SK-N-SH (cell line): ENCODE results near the gene CNPPD1.

Source experiments
- CTCF ChIP-seq: fragments of 200-600 bp; sonication (generic); IDR thresholded peaks from 2 replicates; pipeline ENCODE4 v1.6.1; 2017; ENCODE audit warnings: antibody characterized with exemption, mild to moderate bottlenecking, moderate library complexity
- EP300 ChIP-seq, 2 experiments: IDR thresholded peaks; 2 replicates each; pipeline versions ENCODE4 v1.4.0 to v1.6.1; 2012; ENCODE audit warnings: borderline replicate concordance in 1 of 2, low read depth in 1 of 2, low read length in 1 of 2
- FOXJ3 ChIP-seq: sonication (generic); formaldehyde crosslinking; IDR thresholded peaks from 2 replicates; pipeline ENCODE4 v1.5.1; 2020; ENCODE audit warnings: mild to moderate bottlenecking, missing genetic modification reagents
- SIN3A ChIP-seq: IDR thresholded peaks from 2 replicates; pipeline ENCODE4 v1.6.1; 2012; ENCODE audit warnings: low read depth, mild to moderate bottlenecking, low read length, moderate library complexity, borderline replicate concordance
- SMC3 ChIP-seq: IDR thresholded peaks from 2 replicates; pipeline ENCODE4 v1.6.1; 2012; ENCODE audit warnings: low read depth, low read length, improper control_type of control experiment
- TF ChIP-seq, protein P1 (sequence below): fragments of 150-350 bp; IDR thresholded peaks from 2 replicates; pipeline ENCODE4 v1.6.1; 2017; ENCODE audit warnings: antibody characterized with exemption, low read length, low read depth, borderline replicate concordance

DNA sequence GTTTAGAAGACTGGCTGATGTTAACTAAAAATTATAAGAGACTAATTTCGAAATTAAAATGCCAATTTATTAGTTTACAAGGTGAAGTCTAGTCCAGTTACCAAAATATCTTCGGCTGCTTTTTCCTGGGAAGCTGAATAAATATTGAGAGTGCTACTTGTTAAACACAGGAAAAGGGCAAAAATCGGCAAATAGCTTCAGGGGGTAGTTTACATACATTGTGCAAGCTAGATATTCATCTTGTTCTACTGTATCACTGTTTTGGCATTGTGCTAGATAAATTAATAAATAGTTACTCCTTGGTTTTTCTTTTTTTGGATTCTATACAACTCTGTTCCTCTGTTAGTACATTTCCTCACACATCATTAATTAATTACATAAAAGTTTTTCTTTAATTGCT lies 45.4 kb downstream of the CNPPD1 start:
- TF ChIP-seq SMC3 (no peak), EP300 (IDR thresholded peaks at IDR 0.05; ENCODE audit: borderline replicate concordance in 1 of 2, low read depth in 1 of 2, low read length in 1 of 2) (no peak), CTCF (no peak), FOXJ3 (CRISPR knock-in tag) (no peak), SIN3A (no peak)
- TF ChIP-seq, protein P1, sequence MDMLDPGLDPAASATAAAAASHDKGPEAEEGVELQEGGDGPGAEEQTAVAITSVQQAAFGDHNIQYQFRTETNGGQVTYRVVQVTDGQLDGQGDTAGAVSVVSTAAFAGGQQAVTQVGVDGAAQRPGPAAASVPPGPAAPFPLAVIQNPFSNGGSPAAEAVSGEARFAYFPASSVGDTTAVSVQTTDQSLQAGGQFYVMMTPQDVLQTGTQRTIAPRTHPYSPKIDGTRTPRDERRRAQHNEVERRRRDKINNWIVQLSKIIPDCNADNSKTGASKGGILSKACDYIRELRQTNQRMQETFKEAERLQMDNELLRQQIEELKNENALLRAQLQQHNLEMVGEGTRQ = no peak
